ENCODE measurements around the gene HPCAL1.

DNA sequence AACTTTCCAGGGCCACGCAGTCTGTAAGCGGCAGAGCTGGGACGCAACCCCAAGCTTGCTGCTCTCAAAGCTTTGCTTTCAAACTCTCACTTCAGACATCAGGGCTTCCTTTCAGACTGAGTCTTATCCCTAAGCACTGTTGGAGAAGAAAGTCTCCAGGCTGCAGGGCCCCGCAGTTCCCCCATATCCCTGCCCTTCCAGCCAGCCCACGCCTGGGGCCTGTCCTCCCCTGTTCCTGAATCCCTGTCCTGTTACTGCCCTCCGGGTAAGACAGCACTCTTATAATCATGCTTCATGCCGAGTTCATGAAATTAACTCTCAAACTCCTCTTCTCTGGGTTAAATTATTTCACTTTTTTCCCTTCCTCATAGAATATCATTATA is 37.9 kb downstream of the HPCAL1 start:
- TF ChIP-seq CTCF (IDR thresholded peaks at IDR 0.05) (no peak), POLR2A (IDR thresholded peaks at IDR 0.05) (no peak)

Data from lower leg skin (tissue), 3 donors.